ENCODE measurements around the gene FAM53A. TPM values are rescaled to one million over a fixed set of nuclear protein-coding genes. Genes with fewer than 3 reads are reported as not detected.

The FAM53A gene
- total and polyA plus RNA-seq, 10 of the 15 experiments (the other 5 are each of a cell fraction or from before 2014, with no cell fraction given): 0.02 to 0.87 (median 0.38) TPM; not detected in 2

DNA sequence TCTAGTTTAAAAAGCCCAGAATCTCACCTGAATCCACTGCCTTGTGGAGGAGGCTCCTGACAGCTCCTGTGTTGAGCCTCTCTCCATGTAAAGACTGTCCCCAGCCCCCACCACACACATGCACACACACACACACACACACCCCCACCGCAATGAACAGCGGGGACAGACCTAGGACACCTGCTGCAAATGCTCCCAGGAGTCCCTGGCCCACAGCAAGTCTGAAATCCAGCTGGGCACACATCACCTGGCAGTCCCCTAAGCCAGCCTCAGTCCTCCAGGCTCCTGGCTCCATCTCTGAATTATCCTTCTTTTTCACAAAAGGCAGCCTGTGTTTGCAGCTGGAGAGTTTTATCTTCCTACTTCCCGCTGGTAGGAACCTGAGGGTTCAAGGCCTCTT is 6.6 kb upstream of the FAM53A start:
- ChIA-PET CTCF (interaction anchor here (1.5 to 8.3 kb wide), 2 partner anchors 17 to 119 kb away, joined by 4 to 258 read pairs; partner anchors contain the start of gene SLBP), RAD21 (ENCODE audit: unreplicated experiment) (interaction anchor here (1.3 kb wide), 1 partner anchor 18 kb away, joined by 5 read pairs; no protein-coding TSS in a partner anchor), SMC1A (ENCODE audit: uncharacterized antibody, unreplicated experiment) (interaction anchor here (4.3 to 8.0 kb wide), 2 partner anchors 18 to 32 kb away, joined by 34 to 132 read pairs; partner anchors contain the start of genes TACC3 and TMEM129), POLR2A (interaction anchor here (1.3 kb wide), 1 partner anchor 22 kb away, joined by 4 read pairs; the partner anchor contains the start of gene SLBP)
- no peak overlapping the region for H3K27ac ChIP-seq (ENCODE audit: control insufficient read depth, insufficient read depth)
- BruUV-seq (replicated peaks): no TSS peak
- H3K79me2 ChIP-seq (ENCODE audit: control insufficient read depth, insufficient read depth, low read length): no peaks in the 10 kb centered on the region
- H3K9me3 ChIP-seq (replicated peaks; ENCODE audit: control insufficient read depth, insufficient read depth, low read length): no peaks in the 10 kb centered on the region
- DNase-seq (ENCODE audit: low read depth, low spot score): no peak
- intact Hi-C loops (cut with micrococcal nuclease; ENCODE audit: unreplicated experiment): no loop called here
- no peak overlapping the region for H3K9ac ChIP-seq (ENCODE audit: control insufficient read depth, insufficient read depth, low read length)
- in situ Hi-C loops (cut with MboI): loop anchor here (5.0 kb wide), 1 partner anchor 37 kb away; no protein-coding TSS in a partner anchor
- no peak overlapping the region for H3K4me3 ChIP-seq
- H3K36me3 ChIP-seq (ENCODE audit: control insufficient read depth in 2 of 2, insufficient read depth in 2 of 2, low read length in 1 of 2): peaks cover 23 to 25% of the 10 kb centered on the region in 2 experiments; a peak in 3 of 4 replicates
- H3K4me1 ChIP-seq (ENCODE audit: control insufficient read depth, insufficient read depth, low read length): no peaks in the 10 kb centered on the region
- no peak overlapping the region for H2AFZ ChIP-seq (ENCODE audit: control insufficient read depth, low read depth, low read length)
- no peak for ATAC-seq
- FAIRE-seq: no peak
- no peaks in the 10 kb centered on the region for H3K27me3 ChIP-seq (replicated peaks in 1 of 2; ENCODE audit: control insufficient read depth in 2 of 2, insufficient read depth in 2 of 2, low read length in 1 of 2)
- no peaks in the 10 kb centered on the region for H4K20me1 ChIP-seq (ENCODE audit: control insufficient read depth, insufficient read depth)
- H3K4me2 ChIP-seq (ENCODE audit: control insufficient read depth, insufficient read depth): no peak overlapping the region
- TF ChIP-seq MYC (IDR thresholded peaks at IDR 0.05; ENCODE audit: insufficient read depth, insufficient read length, insufficient replicate concordance, low read length, severe bottlenecking) (no peak), E4F1 (IDR thresholded peaks at IDR 0.05; ENCODE audit: borderline replicate concordance, partially characterized antibody) (no peak), POLR2A (IDR thresholded peaks at IDR 0.05; ENCODE audit: low read depth, low read length) (peak; percentile 58)
- 100% methylated on average over 3 of the region's 3 CpGs for WGBS (ENCODE audit: insufficient coverage, insufficient replicate concordance, low lambda C conversion rate, missing lambda C conversion rate)

DNA sequence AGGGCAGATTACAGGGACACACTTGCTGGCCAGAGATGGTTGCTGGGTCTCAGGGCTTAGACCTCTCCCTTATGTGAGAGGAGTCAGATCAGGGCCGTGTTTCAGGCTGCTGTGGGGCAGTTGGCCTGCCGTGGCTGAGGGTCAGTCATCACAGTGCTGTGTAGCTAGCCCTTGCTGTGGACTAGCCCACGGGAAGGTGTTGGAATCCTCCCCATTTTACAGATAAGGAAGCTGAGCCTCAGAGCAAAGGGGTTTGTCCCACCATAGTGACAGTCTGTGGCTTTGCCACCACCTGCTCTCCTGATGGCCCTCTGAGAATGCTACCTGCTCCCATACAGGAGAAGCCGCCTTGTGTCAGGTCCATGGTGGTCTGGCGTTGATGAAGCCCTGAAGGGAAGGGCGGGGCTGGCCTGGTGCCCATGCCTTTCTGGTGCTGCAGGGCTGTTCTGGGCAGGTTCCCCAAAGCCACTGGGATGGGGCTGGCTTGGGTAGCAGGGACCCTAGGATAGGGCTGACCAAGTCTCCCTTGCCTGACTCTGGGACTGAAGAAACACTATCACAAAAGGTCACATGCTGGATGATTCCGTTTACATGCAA is 2.4 kb upstream of the FAM53A start:
- H2AFZ ChIP-seq (ENCODE audit: control insufficient read depth, low read depth, low read length): no peak overlapping the region
- no peak overlapping the region for H3K9ac ChIP-seq (ENCODE audit: control insufficient read depth, insufficient read depth, low read length)
- in situ Hi-C loops (cut with MboI): no loop called here
- no TSS peak for BruUV-seq (replicated peaks)
- H4K20me1 ChIP-seq (ENCODE audit: control insufficient read depth, insufficient read depth): no peaks in the 10 kb centered on the region
- ChIA-PET CTCF (no interaction called here), RAD21 (ENCODE audit: unreplicated experiment) (no interaction called here), POLR2A (no interaction called here), SMC1A (ENCODE audit: uncharacterized antibody, unreplicated experiment) (no interaction called here)
- H3K79me2 ChIP-seq (ENCODE audit: control insufficient read depth, insufficient read depth, low read length): no peaks in the 10 kb centered on the region
- ATAC-seq: no peak
- FAIRE-seq: no peak
- no peak overlapping the region for H3K27ac ChIP-seq (ENCODE audit: control insufficient read depth, insufficient read depth)
- H3K27me3 ChIP-seq (replicated peaks in 1 of 2; ENCODE audit: control insufficient read depth in 2 of 2, insufficient read depth in 2 of 2, low read length in 1 of 2): no peaks in the 10 kb centered on the region
- WGBS (ENCODE audit: insufficient coverage, insufficient replicate concordance, low lambda C conversion rate, missing lambda C conversion rate): 67% methylated on average over 7 of the region's 7 CpGs
- no peaks in the 10 kb centered on the region for H3K9me3 ChIP-seq (replicated peaks; ENCODE audit: control insufficient read depth, insufficient read depth, low read length)
- peaks cover 11% of the 10 kb centered on the region for H3K4me1 ChIP-seq (ENCODE audit: control insufficient read depth, insufficient read depth, low read length)
- intact Hi-C loops (cut with micrococcal nuclease; ENCODE audit: unreplicated experiment): no loop called here
- peaks cover 5 to 11% of the 10 kb centered on the region in 2 experiments; a peak in 3 of 4 replicates for H3K36me3 ChIP-seq (ENCODE audit: control insufficient read depth in 2 of 2, insufficient read depth in 2 of 2, low read length in 1 of 2)
- H3K4me3 ChIP-seq: no peak overlapping the region
- no peak overlapping the region for H3K4me2 ChIP-seq (ENCODE audit: control insufficient read depth, insufficient read depth)
- DNase-seq (ENCODE audit: low read depth, low spot score): no peak
- TF ChIP-seq EZH2 (IDR thresholded peaks at IDR 0.05; ENCODE audit: borderline replicate concordance, control insufficient read depth, low read depth, low read length) (no peak), ZBTB40 (IDR thresholded peaks at IDR 0.05; ENCODE audit: borderline replicate concordance) (no peak), LARP7 (IDR thresholded peaks at IDR 0.05) (no peak), EP300 (IDR thresholded peaks at IDR 0.05; ENCODE audit: borderline replicate concordance in 1 of 2, control insufficient read depth in 1 of 2, low read depth in 2 of 2, low read length in 2 of 2) (no peak), EED (IDR thresholded peaks at IDR 0.05; ENCODE audit: low read depth) (no peak), ASH2L (IDR thresholded peaks at IDR 0.05; ENCODE audit: borderline replicate concordance, low read depth) (no peak)

All from GM12878 (cell line).